GM12878 (cell line): ENCODE measurements around the gene EP400. TPM values are rescaled to one million over a fixed set of nuclear protein-coding genes. Genes with fewer than 3 reads are reported as not detected.

ENCODE experiments used
- ATAC-seq: fragments of 200-7000 bp; cut with Tn5 transposase; 3 replicates; pipeline ENCODE4 v1.9.1; 2020; ENCODE audit warnings: mild to moderate bottlenecking, moderate library complexity
- BruUV-seq: library from RNA; stranded (reverse); fragments of 400-500 nt; replicated peaks from 2 replicates; lab custom pipeline; 2021; lab: Mats Ljungman, UMichigan
- CTCF ChIA-PET: fragments of 300-600 bp; sonication (Branson Sonifier 250); formaldehyde crosslinking; extraction: SDS; loops from one replicate; lab custom pipeline; 2021; ENCODE audit warnings: inconsistent platforms; lab: Yijun Ruan, JAX
- POLR2A ChIA-PET: fragments of 350-600 bp; formaldehyde crosslinking; extraction: SDS; loops from one replicate; lab custom pipeline; 2021; ENCODE audit warnings: inconsistent platforms; lab: Charles Lee
- RAD21 ChIA-PET: fragments of 300-600 bp; sonication (Branson Sonifier 250); formaldehyde crosslinking; loops from one replicate; lab custom pipeline; 2023; ENCODE audit warnings: antibody characterized with exemption; ENCODE audit not compliant: unreplicated experiment; lab: Charles Lee
- SMC1A ChIA-PET: fragments of 300-600 bp; sonication (Branson Sonifier 250); formaldehyde crosslinking; loops from one replicate; lab custom pipeline; 2023; ENCODE audit not compliant: unreplicated experiment, uncharacterized antibody; lab: Charles Lee
- DNase-seq: peaks from one replicate; pipeline ENCODE4 v3.0.0-alpha.2; 2011; ENCODE audit warnings: low read depth, low spot score
- FAIRE-seq: peaks from 3 replicates; lab custom pipeline; 2011; peaks lifted over from hg19 to GRCh38; lab: Jason Lieb, UNC
- H2AFZ ChIP-seq: 2 replicates; pipeline ENCODE4 v1.6.0; 2011; ENCODE audit warnings: low read depth, low read length, control low read depth; ENCODE audit not compliant: control insufficient read depth
- H3K27ac ChIP-seq: 2 replicates; pipeline ENCODE4 v1.5.1; 2011; ENCODE audit warnings: control low read depth; ENCODE audit not compliant: control insufficient read depth, insufficient read depth
- H3K27me3 ChIP-seq, 2 experiments: replicated peaks in 1 of 2; 2 replicates each; pipeline versions ENCODE4 v1.6.0 to v1.6.1; 2011; ENCODE audit warnings: low read length in 1 of 2; ENCODE audit not compliant: control insufficient read depth in 2 of 2, insufficient read depth in 2 of 2
- H3K36me3 ChIP-seq, 2 experiments: 2 replicates each; pipeline ENCODE4 v1.5.1; 2011; ENCODE audit warnings: low read length in 1 of 2; ENCODE audit not compliant: control insufficient read depth in 2 of 2, insufficient read depth in 2 of 2
- H3K4me1 ChIP-seq: 2 replicates; pipeline ENCODE4 v1.6.1; 2011; ENCODE audit warnings: mild to moderate bottlenecking, low read length, moderate library complexity, mixed read lengths; ENCODE audit not compliant: control insufficient read depth, insufficient read depth
- H3K4me2 ChIP-seq: 2 replicates; pipeline ENCODE4 v1.6.0; 2011; ENCODE audit warnings: control low read depth; ENCODE audit not compliant: control insufficient read depth, insufficient read depth
- H3K4me3 ChIP-seq: fragments of 200-600 bp; sonication (generic); 2 replicates; pipeline ENCODE4 v1.5.1; 2016
- H3K79me2 ChIP-seq: 2 replicates; pipeline ENCODE4 v1.6.0; 2011; ENCODE audit warnings: low read length; ENCODE audit not compliant: control insufficient read depth, insufficient read depth
- H3K9ac ChIP-seq: 2 replicates; pipeline ENCODE4 v1.8.0; 2011; ENCODE audit warnings: low read length, control low read depth, mixed read lengths; ENCODE audit not compliant: control insufficient read depth, insufficient read depth
- H3K9me3 ChIP-seq: replicated peaks from 3 replicates; pipeline ENCODE4 v1.5.1; 2011; ENCODE audit warnings: mild to moderate bottlenecking, low read length; ENCODE audit not compliant: control insufficient read depth, insufficient read depth
- H4K20me1 ChIP-seq: 2 replicates; pipeline ENCODE4 v1.6.0; 2011; ENCODE audit not compliant: control insufficient read depth, insufficient read depth
- CBX5 ChIP-seq: sonication (generic); IDR thresholded peaks from 2 replicates; pipeline ENCODE4 v1.6.1; 2016; ENCODE audit warnings: low read depth, moderate library complexity, mild to moderate bottlenecking, inconsistent platforms
- IRF5 ChIP-seq: fragments of 450-650 bp; IDR thresholded peaks from 2 replicates; pipeline ENCODE4 v1.6.1; 2017; ENCODE audit warnings: borderline replicate concordance
- POLR2A ChIP-seq: IDR thresholded peaks from 2 replicates; pipeline ENCODE4 v1.6.1; 2011; ENCODE audit warnings: low read depth, mild to moderate bottlenecking, low read length
- SUZ12 ChIP-seq: fragments of 200-600 bp; sonication (generic); IDR thresholded peaks from one replicate; pipeline ENCODE4 v1.6.1; 2018; ENCODE audit warnings: antibody characterized with exemption, mild to moderate bottlenecking; ENCODE audit not compliant: unreplicated experiment
- WGBS: methylation state at CpG from one replicate; pipeline ENCODE4 v1.1.6; 2016; ENCODE audit warnings: low lambda C conversion rate; ENCODE audit not compliant: insufficient replicate concordance, insufficient coverage; ENCODE audit errors: missing lambda C conversion rate; 5-methylcytosine and 5-hydroxymethylcytosine counted together
- in situ Hi-C: fragments of 300-500 bp; cut with MboI; formaldehyde crosslinking; loops from 9 replicates; pipeline ENCODE4 v1.14.3; 2018; ENCODE audit warnings: mixed read lengths
- intact Hi-C: fragments of 100-400 bp; cut with micrococcal nuclease; formaldehyde crosslinking; loops from one replicate; pipeline ENCODE4 v1.14.2; 2022; ENCODE audit not compliant: unreplicated experiment
- polyA plus RNA-seq, 11 experiments: library from polyadenylated mRNA; depleted of rRNA in 4 of 11; unstranded in 6 of 11; stranded (reverse) in 5 of 11; fragments of >200 nt; fragmentation: Nextera tagmentation in 4 of 11; fragmentation: Illumina TruSeq in 1 of 11; extraction: Ambion mirVana in 4 of 11; extraction: Trizol in 1 of 11; gene quantifications; 1 replicate in 1 of 11; 2 replicates in 10 of 11; pipeline versions ENCODE4 v1.2.1 to v1.2.3, GENCODE V29; 2011 to 2016; ENCODE audit warnings: inconsistent platforms in 2 of 11, missing spikeins in 2 of 11, low read depth in 1 of 11
- total RNA-seq, 4 experiments: library from RNA; depleted of rRNA in 3 of 4; stranded (reverse); fragments of >200 nt in 3 of 4; fragmentation: Illumina TruSeq in 1 of 4; extraction: Trizol in 1 of 4; gene quantifications; 2 replicates each; pipeline versions ENCODE4 v1.2.1 to v1.2.3, GENCODE V29; 2013 to 2021

Gene EP400
- total and polyA plus RNA-seq, 10 of the 15 experiments (the other 5 are each of a cell fraction or from before 2014, with no cell fraction given) = 3.8 to 44.2 (median 8.4) TPM

GRCh38 chr12:131930510-131930909 lies 19.2 kb upstream of the EP400 start:
- no peak for ATAC-seq
- 0 out of 2 replicates have a peak, but pooled peaks cover 2% of the 10 kb centered on the region for H4K20me1 ChIP-seq
- H3K4me3 ChIP-seq = peak overlapping the region; percentile 90
- DNase-seq = no peak
- in situ Hi-C loops (no loop called here), intact Hi-C loops (no loop called here)
- 62% methylated on average over 9 of the region's 9 CpGs for WGBS
- peak overlapping the region; percentile 76 for H3K4me2 ChIP-seq
- peaks cover 20% of the 10 kb centered on the region for H3K79me2 ChIP-seq
- no peak for FAIRE-seq
- peak overlapping the region; percentile 92 for H3K9ac ChIP-seq
- H3K4me1 ChIP-seq = no peaks in the 10 kb centered on the region
- no TSS peak for BruUV-seq
- TF ChIP-seq IRF5 = no peak
- no peak for TF ChIP-seq CBX5
- H3K27ac ChIP-seq = no peak overlapping the region
- peaks cover 9 to 22% of the 10 kb centered on the region in 2 experiments for H3K36me3 ChIP-seq
- H3K27me3 ChIP-seq = no peaks in the 10 kb centered on the region
- H2AFZ ChIP-seq = no peak overlapping the region
- RAD21 ChIA-PET = interaction anchor here (0.6 to 1.0 kb wide), 3 partner anchors 77 to 157 kb away, joined by 3 to 4 read pairs (median 4); no protein-coding TSS in a partner anchor
- SMC1A ChIA-PET = no interaction called here
- H3K9me3 ChIP-seq = no peaks in the 10 kb centered on the region
- CTCF ChIA-PET = interaction anchor here (0.5 to 1.1 kb wide), 2 partner anchors 94 to 123 kb away, joined by 5 read pairs; no protein-coding TSS in a partner anchor
- POLR2A ChIA-PET = interaction anchor here (0.6 to 1.1 kb wide), 3 partner anchors 19 to 27 kb away, joined by 3 to 4 read pairs (median 3); partner anchors contain the start of gene EP400

GRCh38 chr12:131933387-131933786 lies 16.4 kb upstream of the EP400 start:
- WGBS = 100% methylated on average over 8 of the region's 8 CpGs
- BruUV-seq = TSS peak; percentile 21
- H3K4me1 ChIP-seq = no peaks in the 10 kb centered on the region
- H3K79me2 ChIP-seq = peaks cover 20% of the 10 kb centered on the region
- ChIA-PET RAD21 (no interaction called here), POLR2A (no interaction called here), SMC1A (no interaction called here), CTCF (no interaction called here)
- in situ Hi-C loops (no loop called here), intact Hi-C loops (no loop called here)
- H2AFZ ChIP-seq = no peak overlapping the region
- H3K27ac ChIP-seq = no peak overlapping the region
- TF ChIP-seq POLR2A (0 out of 2 replicates have a peak, but pooled peaks have one; percentile 9), SUZ12 (no peak)
- H3K9me3 ChIP-seq = no peaks in the 10 kb centered on the region
- H3K4me3 ChIP-seq = no peak overlapping the region
- H3K9ac ChIP-seq = no peak overlapping the region
- no peak for FAIRE-seq
- peaks cover 9 to 31% of the 10 kb centered on the region in 2 experiments for H3K36me3 ChIP-seq
- 0 out of 2 replicates have a peak, but pooled peaks cover 2% of the 10 kb centered on the region for H4K20me1 ChIP-seq
- no peak for ATAC-seq
- no peak for DNase-seq
- H3K4me2 ChIP-seq = no peak overlapping the region
- no peaks in the 10 kb centered on the region for H3K27me3 ChIP-seq
